Osteocyte (in vitro differentiated cells): ENCODE measurements around the gene BCAR1. TPM values are rescaled to one million over a fixed set of nuclear protein-coding genes. Genes with fewer than 3 reads are reported as not detected.

ENCODE experiments used
- DNase-seq: peaks from one replicate; pipeline ENCODE4 v3.0.0; 2021; ENCODE audit warnings: mixed read lengths; ENCODE audit not compliant: unreplicated experiment; ENCODE audit errors: extremely low spot score
- H3K27ac Mint-ChIP-seq: one replicate; pipeline ENCODE4 v1.8.0; 2021; ENCODE audit warnings: mild to moderate bottlenecking, mixed read lengths; ENCODE audit not compliant: unreplicated experiment
- H3K27me3 Mint-ChIP-seq: one replicate; pipeline ENCODE4 v1.8.0; 2021; ENCODE audit warnings: mixed read lengths; ENCODE audit not compliant: unreplicated experiment
- H3K36me3 Mint-ChIP-seq: one replicate; pipeline ENCODE4 v1.8.0; 2021; ENCODE audit warnings: mixed read lengths; ENCODE audit not compliant: unreplicated experiment
- H3K4me1 Mint-ChIP-seq: one replicate; pipeline ENCODE4 v1.8.0; 2021; ENCODE audit warnings: mixed read lengths; ENCODE audit not compliant: unreplicated experiment
- H3K4me3 Mint-ChIP-seq: one replicate; pipeline ENCODE4 v1.8.0; 2021; ENCODE audit warnings: mild to moderate bottlenecking, moderate library complexity, mixed read lengths; ENCODE audit not compliant: unreplicated experiment
- H3K9me3 Mint-ChIP-seq: one replicate; pipeline ENCODE4 v1.8.0; 2021; ENCODE audit warnings: mixed read lengths; ENCODE audit not compliant: unreplicated experiment
- total RNA-seq: library from RNA; stranded (reverse); gene quantifications from 2 replicates; pipeline ENCODE4 v1.2.1, GENCODE V29; 2021
- TF ChIP-seq, protein P1 (sequence below): fragments of 200-600 bp; sonication (generic); IDR thresholded peaks from 2 replicates; pipeline ENCODE4 v1.5.0; 2021; ENCODE audit warnings: antibody characterized with exemption, mild to moderate bottlenecking, moderate library complexity

BCAR1 gene
- total RNA-seq, 1 donor from 2014 or later = 138 TPM

DNA sequence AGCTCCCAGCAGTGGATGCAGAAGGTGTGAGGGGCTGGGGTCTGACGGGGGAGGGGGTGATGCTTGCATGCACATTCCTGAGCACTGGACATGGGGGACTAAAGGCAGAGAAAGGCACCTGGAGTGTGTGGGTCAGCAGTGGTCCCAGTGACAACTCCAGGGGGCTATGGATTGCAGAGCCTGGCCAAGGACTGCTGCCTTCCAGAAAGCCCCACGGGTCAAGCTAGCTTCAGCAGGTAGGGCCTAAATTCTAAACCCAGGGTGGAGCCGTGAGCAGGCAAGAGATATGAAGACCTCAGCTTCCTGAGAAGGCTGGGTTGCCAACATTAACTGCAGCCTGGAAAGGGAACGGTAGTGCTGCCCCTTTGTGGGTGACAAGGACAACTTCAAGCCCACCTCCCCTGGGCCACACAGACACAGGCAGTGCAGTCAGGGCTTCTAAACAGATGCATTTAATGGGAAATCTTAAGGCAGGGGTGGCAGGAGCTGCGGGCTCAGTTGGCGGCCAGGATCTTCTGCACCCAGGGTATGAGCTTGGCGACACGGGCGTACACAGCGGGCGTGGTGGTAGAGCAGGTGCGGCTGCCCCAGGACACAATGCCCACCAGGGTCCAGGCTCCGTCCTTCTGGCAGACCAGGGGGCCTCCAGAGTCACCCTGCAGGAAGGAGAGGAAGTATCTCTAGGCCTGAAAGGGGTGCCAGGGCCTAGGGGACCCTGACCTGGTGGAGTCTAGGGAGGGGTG is 47.6 kb downstream of the BCAR1 start:
- H3K36me3 Mint-ChIP-seq = no peaks in the 10 kb centered on the region
- H3K27me3 Mint-ChIP-seq = no peaks in the 10 kb centered on the region
- no peak overlapping the region for H3K27ac Mint-ChIP-seq
- no peak overlapping the region for H3K4me3 Mint-ChIP-seq
- H3K4me1 Mint-ChIP-seq = no peaks in the 10 kb centered on the region
- no peaks in the 10 kb centered on the region for H3K9me3 Mint-ChIP-seq
- no peak for DNase-seq
- TF ChIP-seq, protein P1, sequence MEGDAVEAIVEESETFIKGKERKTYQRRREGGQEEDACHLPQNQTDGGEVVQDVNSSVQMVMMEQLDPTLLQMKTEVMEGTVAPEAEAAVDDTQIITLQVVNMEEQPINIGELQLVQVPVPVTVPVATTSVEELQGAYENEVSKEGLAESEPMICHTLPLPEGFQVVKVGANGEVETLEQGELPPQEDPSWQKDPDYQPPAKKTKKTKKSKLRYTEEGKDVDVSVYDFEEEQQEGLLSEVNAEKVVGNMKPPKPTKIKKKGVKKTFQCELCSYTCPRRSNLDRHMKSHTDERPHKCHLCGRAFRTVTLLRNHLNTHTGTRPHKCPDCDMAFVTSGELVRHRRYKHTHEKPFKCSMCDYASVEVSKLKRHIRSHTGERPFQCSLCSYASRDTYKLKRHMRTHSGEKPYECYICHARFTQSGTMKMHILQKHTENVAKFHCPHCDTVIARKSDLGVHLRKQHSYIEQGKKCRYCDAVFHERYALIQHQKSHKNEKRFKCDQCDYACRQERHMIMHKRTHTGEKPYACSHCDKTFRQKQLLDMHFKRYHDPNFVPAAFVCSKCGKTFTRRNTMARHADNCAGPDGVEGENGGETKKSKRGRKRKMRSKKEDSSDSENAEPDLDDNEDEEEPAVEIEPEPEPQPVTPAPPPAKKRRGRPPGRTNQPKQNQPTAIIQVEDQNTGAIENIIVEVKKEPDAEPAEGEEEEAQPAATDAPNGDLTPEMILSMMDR = no peak

DNA sequence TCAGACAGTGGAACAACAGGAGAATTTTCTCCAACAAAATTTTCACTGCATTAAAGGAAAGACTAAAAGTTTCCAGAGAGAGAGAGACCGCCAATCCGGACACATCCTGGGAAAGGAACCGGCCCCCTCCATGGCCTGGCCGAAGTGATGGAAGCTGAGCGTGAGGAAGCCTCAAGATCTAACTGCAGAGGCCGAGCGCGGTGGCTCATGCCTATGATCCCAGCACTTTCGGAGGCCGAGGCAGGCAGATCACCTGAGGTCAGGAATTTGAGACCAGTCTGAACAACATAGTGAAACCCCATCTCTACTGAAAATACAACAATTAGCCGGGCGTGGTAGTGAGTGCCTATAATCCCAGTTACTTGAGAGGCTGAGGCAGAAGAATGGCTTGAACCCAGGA is 48.3 kb downstream of the BCAR1 start:
- no peaks in the 10 kb centered on the region for H3K36me3 Mint-ChIP-seq
- no peaks in the 10 kb centered on the region for H3K4me1 Mint-ChIP-seq
- no peak overlapping the region for H3K4me3 Mint-ChIP-seq
- H3K27ac Mint-ChIP-seq = no peak overlapping the region
- no peak for DNase-seq
- peaks cover 1% of the 10 kb centered on the region for H3K27me3 Mint-ChIP-seq
- TF ChIP-seq, protein P1 = no peak
- H3K9me3 Mint-ChIP-seq = no peaks in the 10 kb centered on the region

DNA sequence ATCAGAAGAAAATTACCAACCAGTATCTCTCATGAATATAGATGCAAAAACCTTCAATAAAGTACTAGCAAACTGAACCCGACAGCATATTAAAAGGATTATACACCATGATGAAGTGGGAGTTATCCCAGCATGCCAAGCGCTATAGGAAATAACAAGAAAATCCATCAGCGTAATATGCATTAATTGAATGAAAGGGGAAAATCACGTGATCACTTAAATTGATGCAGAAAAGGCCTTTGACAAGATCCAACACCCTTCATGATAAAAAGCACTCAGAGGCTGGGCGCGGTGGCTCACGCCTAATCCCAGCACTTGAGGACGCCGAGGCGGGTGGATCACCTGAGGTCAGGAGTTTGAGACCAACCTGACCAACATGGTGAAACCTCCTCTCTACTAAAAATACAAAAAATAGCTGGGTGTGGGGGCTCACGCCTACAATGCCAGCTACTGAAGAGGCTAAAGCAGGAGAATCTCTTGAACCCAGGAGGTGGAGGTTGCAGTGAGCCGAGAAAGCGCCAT is 49.3 kb downstream of the BCAR1 start:
- Mint-ChIP-seq H3K4me3 (no peak overlapping the region), H3K4me1 (no peaks in the 10 kb centered on the region), H3K36me3 (no peaks in the 10 kb centered on the region), H3K27me3 (peaks cover 7% of the 10 kb centered on the region), H3K9me3 (no peaks in the 10 kb centered on the region), H3K27ac (no peak overlapping the region)
- TF ChIP-seq, protein P1 = no peak
- DNase-seq = no peak

DNA sequence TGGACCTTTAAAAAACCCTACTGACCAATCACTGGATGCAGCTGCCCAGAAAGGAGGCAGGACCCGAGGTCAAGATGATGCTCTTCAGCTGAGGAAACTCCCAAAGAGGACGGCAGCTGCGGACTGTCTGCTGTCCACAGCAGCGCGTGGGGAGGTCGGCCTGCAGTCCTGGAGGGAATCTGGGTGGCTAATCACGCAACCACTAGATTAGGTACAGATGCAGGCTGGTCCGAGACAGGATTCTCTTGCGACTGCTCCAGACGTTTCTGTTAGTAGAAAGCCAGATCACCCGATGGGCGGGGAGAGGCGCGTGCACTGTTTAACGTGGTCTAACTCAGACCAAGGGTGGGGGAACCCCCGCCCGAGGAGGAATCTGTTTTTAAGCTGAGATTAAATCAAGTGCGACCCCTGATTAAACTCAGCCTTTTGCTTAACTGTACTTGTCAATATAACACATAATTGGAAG is 53.3 kb downstream of the BCAR1 start:
- Mint-ChIP-seq H3K36me3 (no peaks in the 10 kb centered on the region), H3K4me1 (peaks cover 3% of the 10 kb centered on the region), H3K27ac (no peak overlapping the region), H3K4me3 (no peak overlapping the region), H3K9me3 (no peaks in the 10 kb centered on the region), H3K27me3 (peaks cover 14% of the 10 kb centered on the region)
- TF ChIP-seq, protein P1 = no peak
- DNase-seq = no peak

DNA sequence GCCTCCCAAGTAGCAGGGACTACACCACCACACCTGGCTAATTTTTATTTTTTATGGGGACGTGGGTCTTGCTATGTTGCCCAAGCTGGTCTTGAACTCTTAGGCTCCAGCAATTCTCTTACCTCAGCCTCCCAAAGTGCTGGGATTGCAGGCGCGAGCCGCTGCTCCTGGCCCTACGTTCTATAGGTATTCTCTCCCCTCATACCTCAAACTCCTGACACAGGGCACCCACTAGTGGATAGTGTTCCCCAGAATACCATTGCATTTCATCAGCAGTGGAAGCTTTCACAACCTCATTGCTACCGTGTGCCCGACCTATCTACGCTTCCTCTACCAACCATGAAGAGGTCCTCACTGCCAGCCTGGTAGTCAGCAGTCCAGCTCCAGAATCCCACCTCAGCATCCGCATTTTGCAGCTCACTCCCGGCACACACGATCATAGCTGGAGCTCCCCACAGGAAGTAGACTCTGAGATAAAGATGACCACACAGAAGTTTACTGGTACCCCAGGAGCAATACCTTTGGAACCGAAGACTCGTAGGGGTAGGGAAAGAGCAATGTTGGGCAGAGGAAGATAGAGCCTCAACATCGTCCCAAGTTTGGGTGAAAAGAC is 53.8 kb downstream of the BCAR1 start:
- no peaks in the 10 kb centered on the region for H3K9me3 Mint-ChIP-seq
- TF ChIP-seq, protein P1 = no peak
- no peaks in the 10 kb centered on the region for H3K36me3 Mint-ChIP-seq
- H3K4me1 Mint-ChIP-seq = peaks cover 3% of the 10 kb centered on the region
- H3K27me3 Mint-ChIP-seq = peaks cover 14% of the 10 kb centered on the region
- no peak overlapping the region for H3K27ac Mint-ChIP-seq
- DNase-seq = no peak
- no peak overlapping the region for H3K4me3 Mint-ChIP-seq
